ENCODE data around the gene ARRDC4.

GRCh38 chr15:97976766-97977503, 16.4 kb downstream of the ARRDC4 start:
- TF ChIP-seq CTCF (conservative IDR thresholded peaks at IDR 0.05; ENCODE audit: low read depth, low read length): no peak
- no peak for TF ChIP-seq EZH2 (IDR thresholded peaks at IDR 0.05; ENCODE audit: borderline replicate concordance, low read depth, low read length, poor library complexity, severe bottlenecking)

Measured in A673 (cell line).